Pericardium fibroblast (primary cell): ENCODE results near the gene FANCI. TPM values are rescaled to one million over a fixed set of nuclear protein-coding genes. Genes with fewer than 3 reads are reported as not detected.

Experiments
- total RNA-seq: library from RNA; depleted of rRNA; stranded (reverse); fragments of >200 nt; gene quantifications from 2 replicates; pipeline ENCODE4 v1.2.3, GENCODE V29; 2015

The FANCI gene
- total RNA-seq, result 3.3 and 5.4 TPM in 2 replicates

DNA sequence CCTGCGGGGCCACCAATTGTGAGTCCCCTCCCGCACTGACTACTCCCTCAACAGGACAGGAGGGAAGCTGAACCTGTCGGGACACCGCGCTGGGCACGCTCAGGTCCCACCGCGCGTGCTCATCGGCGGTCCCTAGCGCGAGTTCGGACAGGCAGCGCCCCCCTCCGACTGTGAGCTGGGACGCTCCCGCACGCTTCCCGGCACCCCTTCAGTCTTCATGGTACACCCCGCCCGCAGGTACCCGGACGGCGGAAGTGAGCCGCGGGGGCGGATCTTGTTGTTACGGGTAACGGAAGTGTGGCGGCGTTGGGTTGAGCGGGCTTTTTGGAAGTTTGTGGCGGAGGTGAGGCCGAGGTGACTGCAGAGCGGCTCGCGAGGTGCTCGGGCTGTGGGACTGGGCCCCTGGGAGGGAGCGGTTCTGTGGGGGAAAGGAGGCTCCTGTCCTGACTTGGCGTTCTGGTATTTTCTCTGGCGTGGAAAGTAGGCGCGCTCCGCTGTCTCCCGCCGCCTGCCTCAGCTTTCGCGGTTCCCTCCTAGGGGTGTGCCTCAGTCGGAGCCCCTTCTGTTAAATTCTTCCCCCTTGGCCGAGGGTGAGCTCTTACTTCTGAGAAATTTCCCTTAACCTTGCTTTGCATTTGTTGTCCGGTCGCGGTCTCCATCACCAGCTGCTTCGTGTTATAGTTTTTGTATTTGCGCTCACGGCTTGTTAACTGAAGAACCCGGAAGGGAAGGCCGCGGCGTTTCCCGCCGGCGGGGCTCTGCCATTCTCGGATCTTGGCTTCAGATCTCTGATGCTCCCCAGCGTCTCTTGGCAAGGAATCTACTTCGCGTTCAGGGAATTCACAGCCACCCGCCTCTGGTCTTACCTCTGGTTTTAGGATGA is at the start of gene FANCI:
Gene FANCI (plus strand): TSS at position 289 of the 883 bp plus-strand sequence. CDS start 3,669 bp downstream, outside the sequence.

DNA sequence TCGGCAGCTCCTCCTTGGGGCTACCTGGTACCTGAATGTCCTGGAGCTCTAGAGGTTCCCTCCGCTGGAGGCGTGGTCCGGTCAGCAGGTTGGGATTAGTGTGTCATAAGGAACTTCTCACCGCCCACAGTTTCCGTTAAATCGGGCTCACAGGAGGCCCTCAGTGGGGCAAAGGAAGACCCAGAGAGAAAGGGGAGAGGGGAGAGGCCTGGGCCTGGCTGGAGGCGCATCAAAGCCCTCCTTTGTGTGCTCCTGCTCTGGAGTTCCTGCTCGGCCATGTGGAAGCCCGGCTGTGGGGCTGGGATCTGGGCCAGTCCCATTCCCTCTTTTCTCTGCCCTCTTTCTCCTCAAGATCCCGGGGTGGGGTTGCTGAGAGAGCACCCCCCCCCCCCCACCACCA is 22.2 kb upstream of the FANCI start, which contains the start of gene RLBP1:
Gene RLBP1 (minus strand): TSS at position 37 of the 400 bp plus-strand sequence. CDS start 2,604 bp downstream, outside the sequence.

DNA sequence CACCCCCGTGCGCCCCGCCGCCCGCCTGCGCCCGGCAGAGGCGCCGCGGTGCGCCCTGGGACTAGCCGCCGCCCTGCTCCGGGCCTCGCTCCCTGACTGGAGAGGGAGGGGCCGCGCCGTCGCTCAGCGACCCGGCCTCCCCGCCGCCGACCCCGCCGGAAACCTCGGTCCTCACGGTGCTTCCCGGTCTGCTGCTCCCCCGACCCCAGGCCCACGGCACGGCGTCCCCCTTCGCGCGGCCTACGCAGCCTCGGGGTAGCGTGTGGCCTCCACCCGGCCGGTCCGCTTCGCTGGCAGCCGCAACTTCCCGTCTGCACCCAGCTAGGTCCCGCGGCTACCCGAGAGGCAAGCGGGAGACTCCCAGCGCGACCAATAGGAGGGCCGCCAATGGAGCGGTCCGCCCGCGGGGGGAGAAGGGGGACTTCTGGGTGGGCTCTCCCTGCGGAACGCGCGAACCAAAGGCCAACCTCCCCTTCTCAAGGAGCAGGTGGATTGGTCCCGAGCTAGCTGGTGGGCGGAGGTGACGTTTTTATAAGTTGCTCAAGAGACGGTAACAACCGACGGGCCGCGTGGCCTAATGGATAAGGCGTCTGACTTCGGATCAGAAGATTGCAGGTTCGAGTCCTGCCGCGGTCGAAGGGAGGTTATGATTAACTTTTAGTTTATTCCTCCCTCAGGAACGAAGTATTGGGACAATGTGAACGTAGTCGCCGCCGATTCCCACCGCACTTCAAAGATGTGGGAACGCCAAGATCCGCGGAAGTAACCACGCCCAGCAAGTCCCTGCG is 90.9 kb downstream of the FANCI start, which contains the start of gene POLG:
Gene POLG (minus strand): TSS at position 315 of the 788 bp plus-strand sequence. CDS start 1,070 bp downstream, outside the sequence.

Other genes with a start within 250 kb of the FANCI start
- 19.1 and 19.3 TPM in 2 replicates for gene ABHD2, start 155.5 kb upstream of the FANCI start, total RNA-seq
- gene RLBP1, start 22.4 kb upstream of the FANCI start, total RNA-seq, result not detected in 2 replicates
- 45.5 and 53.0 TPM in 2 replicates for gene POLG, start 90.8 kb downstream of the FANCI start, total RNA-seq